Measurements from ENCODE around the gene GMCL2.

Gene GMCL2

GRCh38 chr5:178145965-178146820, 41.0 kb downstream of the GMCL2 start:
- DNase-seq (ENCODE audit: low read depth in 2 of 3, low spot score in 2 of 3), result peak; percentile 24 to 40 (median 35)

GRCh38 chr5:178143901-178144300, 43.3 kb downstream of the GMCL2 start:
- DNase-seq (ENCODE audit: low read depth in 2 of 3, low spot score in 2 of 3), result no peak

GRCh38 chr5:178143246-178143645, 43.9 kb downstream of the GMCL2 start:
- DNase-seq (ENCODE audit: low read depth in 2 of 3, low spot score in 2 of 3), result no peak

GRCh38 chr5:178142642-178143041, 44.5 kb downstream of the GMCL2 start:
- no peak for DNase-seq (ENCODE audit: low read depth in 2 of 3, low spot score in 2 of 3)

GRCh38 chr5:178141550-178141949, 45.6 kb downstream of the GMCL2 start:
- DNase-seq (ENCODE audit: low read depth in 2 of 3, low spot score in 2 of 3), result no peak

GRCh38 chr5:178137991-178138390, 49.2 kb downstream of the GMCL2 start:
- no peak for DNase-seq (ENCODE audit: low read depth in 2 of 3, low spot score in 2 of 3)

- no peak for DNase-seq (ENCODE audit: low read depth in 2 of 3, low spot score in 2 of 3)
These were observed 50.2 kb downstream of the GMCL2 start for GRCh38 chr5:178136990-178137389.
